SK-N-SH (cell line): ENCODE data around the gene AIRE. TPM values are rescaled to one million over a fixed set of nuclear protein-coding genes. Genes with fewer than 3 reads are reported as not detected.

Experiments
- CTCF ChIA-PET: fragments of 300-600, 350-600 bp; formaldehyde crosslinking; extraction: SDS; loops from one replicate; lab custom pipeline; 2021; lab: Yijun Ruan, JAX
- POLR2A ChIA-PET: fragments of 350-600 bp; sonication (Branson Sonifier 250); formaldehyde crosslinking; extraction: SDS; loops from one replicate; lab custom pipeline; 2020; ENCODE audit warnings: antibody characterized with exemption, inconsistent platforms; lab: Yijun Ruan, JAX
- DNase-seq: peaks from one replicate; pipeline ENCODE4 v3.0.0; 2012
- H2AFZ ChIP-seq: fragments of 200-600 bp; sonication (generic); 2 replicates; pipeline ENCODE4 v1.8.1; 2016; ENCODE audit warnings: antibody characterized with exemption, mild to moderate bottlenecking, low read depth
- H3F3A ChIP-seq: fragments of 200-600 bp; sonication (generic); replicated peaks from 2 replicates; pipeline ENCODE3; 2016; ENCODE audit warnings: antibody characterized with exemption, mild to moderate bottlenecking; ENCODE audit not compliant: insufficient read depth
- H3K27ac ChIP-seq, 2 experiments: fragments of 200-500 bp in 1 of 2; fragments of 200-600 bp in 1 of 2; sonication (Bioruptor generic) in 1 of 2; sonication (generic), shearing (Covaris generic) in 1 of 2; 2 replicates each; pipeline versions ENCODE4 v1.5.1 to v1.6.1; 2014 to 2016; ENCODE audit warnings: low read depth in 2 of 2, inconsistent platforms in 1 of 2, low read length in 1 of 2, mild to moderate bottlenecking in 1 of 2, mixed read lengths in 1 of 2
- H3K27me3 ChIP-seq: fragments of 200-600 bp; sonication (generic), shearing (Covaris generic); 2 replicates; pipeline ENCODE4 v1.6.1; 2016; ENCODE audit warnings: mixed run types; ENCODE audit not compliant: insufficient read depth
- H3K36me3 ChIP-seq, 2 experiments: fragments of 200-500 bp in 1 of 2; fragments of 200-600 bp in 1 of 2; sonication (Bioruptor generic) in 1 of 2; sonication (generic) in 1 of 2; replicated peaks in 1 of 2; 2 replicates each; pipeline versions ENCODE3 to v1.5.1; 2014 to 2016; ENCODE audit warnings: low read length in 1 of 2, mild to moderate bottlenecking in 1 of 2; ENCODE audit not compliant: insufficient read depth in 2 of 2, control insufficient read depth in 1 of 2
- H3K4me1 ChIP-seq, 2 experiments: fragments of 200-500 bp in 1 of 2; fragments of 200-600 bp in 1 of 2; sonication (Bioruptor generic) in 1 of 2; sonication (generic), shearing (Covaris generic) in 1 of 2; 2 replicates each; pipeline versions ENCODE4 v1.5.1 to v1.6.1; 2014 to 2016; ENCODE audit warnings: low read depth in 1 of 2, low read length in 1 of 2, mixed run types in 1 of 2; ENCODE audit not compliant: insufficient read depth in 2 of 2, control insufficient read depth in 1 of 2
- H3K4me2 ChIP-seq: fragments of 200-600 bp; sonication (generic), shearing (Covaris generic); 2 replicates; pipeline ENCODE4 v1.6.1; 2017; ENCODE audit warnings: mixed run types
- H3K4me3 ChIP-seq, 2 experiments: fragments of 200-500 bp in 1 of 2; fragments of 200-600 bp in 1 of 2; sonication (Bioruptor generic) in 1 of 2; sonication (generic), shearing (Covaris generic) in 1 of 2; 2 replicates each; pipeline versions ENCODE4 v1.5.1 to v1.8.1; 2014 to 2016; ENCODE audit warnings: low read depth in 2 of 2, inconsistent platforms in 1 of 2, low read length in 1 of 2, mild to moderate bottlenecking in 1 of 2, mixed read lengths in 1 of 2, moderate library complexity in 1 of 2
- H3K79me2 ChIP-seq: fragments of 200-600 bp; sonication (generic); 2 replicates; pipeline ENCODE4 v1.8.1; 2017; ENCODE audit warnings: mild to moderate bottlenecking; ENCODE audit not compliant: insufficient read depth
- H3K9ac ChIP-seq: fragments of 200-600 bp; sonication (generic); 2 replicates; pipeline ENCODE4 v1.6.1; 2017; ENCODE audit warnings: mixed run types
- H3K9me2 ChIP-seq: fragments of 200-600 bp; sonication (generic); 2 replicates; pipeline ENCODE4 v1.6.1; 2017; ENCODE audit warnings: mixed run types
- H3K9me3 ChIP-seq: fragments of 200-600 bp; sonication (generic); 2 replicates; pipeline ENCODE4 v1.6.1; 2017; ENCODE audit warnings: mixed run types, mild to moderate bottlenecking, moderate library complexity
- H4K20me1 ChIP-seq: fragments of 200-600 bp; sonication (generic); 2 replicates; pipeline ENCODE4 v1.6.1; 2017; ENCODE audit warnings: mild to moderate bottlenecking, mixed run types; ENCODE audit not compliant: insufficient read depth
- ELF1 ChIP-seq: IDR thresholded peaks from 2 replicates; pipeline ENCODE4 v1.4.0; 2012
- EP300 ChIP-seq, 2 experiments: IDR thresholded peaks; 2 replicates each; pipeline versions ENCODE4 v1.4.0 to v1.6.1; 2012; ENCODE audit warnings: borderline replicate concordance in 1 of 2, low read depth in 1 of 2, low read length in 1 of 2
- FOSL2 ChIP-seq: IDR thresholded peaks from 2 replicates; pipeline ENCODE4 v1.4.0; 2012; ENCODE audit warnings: low read depth, mild to moderate bottlenecking, moderate library complexity, borderline replicate concordance
- FOXJ3 ChIP-seq: sonication (generic); formaldehyde crosslinking; IDR thresholded peaks from 2 replicates; pipeline ENCODE4 v1.5.1; 2020; ENCODE audit warnings: mild to moderate bottlenecking, missing genetic modification reagents
- FOXM1 ChIP-seq: IDR thresholded peaks from 2 replicates; pipeline ENCODE4 v1.4.0; 2012; ENCODE audit warnings: low read depth, mild to moderate bottlenecking
- GABPA ChIP-seq: IDR thresholded peaks from 2 replicates; pipeline ENCODE4 v1.4.0; 2012; ENCODE audit warnings: low read depth, mild to moderate bottlenecking
- JUND ChIP-seq: IDR thresholded peaks from 2 replicates; pipeline ENCODE4 v1.4.0; 2012
- MAX ChIP-seq: IDR thresholded peaks from 2 replicates; pipeline ENCODE4 v1.4.0; 2012; ENCODE audit warnings: low read depth
- MEF2A ChIP-seq: IDR thresholded peaks from 2 replicates; pipeline ENCODE4 v1.4.0; 2012; ENCODE audit warnings: low read depth, borderline replicate concordance
- MXI1 ChIP-seq: IDR thresholded peaks from 2 replicates; pipeline ENCODE4 v1.6.1; 2012; ENCODE audit warnings: mild to moderate bottlenecking, low read depth, low read length, improper control_type of control experiment
- NRF1 ChIP-seq: IDR thresholded peaks from 2 replicates; pipeline ENCODE4 v1.6.1; 2012; ENCODE audit warnings: low read depth, mild to moderate bottlenecking, low read length
- RCOR1 ChIP-seq: fragments of 150-350 bp; IDR thresholded peaks from 2 replicates; pipeline ENCODE4 v1.6.1; 2017; ENCODE audit warnings: antibody characterized with exemption, low read length
- RXRA ChIP-seq: IDR thresholded peaks from 2 replicates; pipeline ENCODE4 v1.4.0; 2012; ENCODE audit warnings: low read depth, mild to moderate bottlenecking, borderline replicate concordance
- SMC3 ChIP-seq: IDR thresholded peaks from 2 replicates; pipeline ENCODE4 v1.6.1; 2012; ENCODE audit warnings: low read depth, low read length, improper control_type of control experiment
- TAF1 ChIP-seq: IDR thresholded peaks from 2 replicates; pipeline ENCODE4 v1.6.1; 2012; ENCODE audit warnings: low read depth, mild to moderate bottlenecking, low read length, moderate library complexity, borderline replicate concordance
- TCF12 ChIP-seq: IDR thresholded peaks from 2 replicates; pipeline ENCODE4 v1.4.0; 2012
- USF2 ChIP-seq: fragments of 150-350 bp; IDR thresholded peaks from 2 replicates; pipeline ENCODE4 v1.6.1; 2017; ENCODE audit warnings: antibody characterized with exemption, low read length, low read depth, borderline replicate concordance
- YY1 ChIP-seq: IDR thresholded peaks from 2 replicates; pipeline ENCODE4 v1.4.0; 2012; ENCODE audit warnings: low read depth, mild to moderate bottlenecking
- WGBS: methylation state at CpG from one replicate; pipeline ENCODE4 v1.1.6; 2017; ENCODE audit warnings: low lambda C conversion rate; 5-methylcytosine and 5-hydroxymethylcytosine counted together
- polyA plus RNA-seq, 3 experiments: library from polyadenylated mRNA; depleted of rRNA; stranded (reverse); fragments of >200 nt; gene quantifications; 2 replicates each; pipeline ENCODE4 v1.2.3, GENCODE V29; 2012
- TF ChIP-seq, protein P1 (sequence below): fragments of 150-350 bp; IDR thresholded peaks from 2 replicates; pipeline ENCODE4 v1.6.1; 2016; ENCODE audit warnings: mild to moderate bottlenecking, low read depth, low read length
- TF ChIP-seq, protein P2 (sequence below): fragments of 200-600 bp; sonication (generic); IDR thresholded peaks from 2 replicates; pipeline ENCODE4 v1.6.1; 2017; ENCODE audit warnings: antibody characterized with exemption, mild to moderate bottlenecking, moderate library complexity
- TF ChIP-seq, protein P3 (sequence below): IDR thresholded peaks from 2 replicates; pipeline ENCODE4 v1.4.0; 2012; ENCODE audit warnings: low read depth, borderline replicate concordance
- TF ChIP-seq, protein P4 (sequence below): IDR thresholded peaks from 2 replicates; pipeline ENCODE4 v1.4.0; 2012; ENCODE audit warnings: low read depth, borderline replicate concordance

AIRE gene
- polyA plus RNA-seq, 1 of the 3 experiments (the other 2 are of a cell fraction): not detected

GRCh38 chr21:44324854-44325107, 39.1 kb downstream of the AIRE start:
- Histone ChIP-seq H3K9me3 (no peaks in the 10 kb centered on the region), H3K27ac (no peak overlapping the region), H3K4me1 (peaks cover 0 to 11% of the 10 kb centered on the region in 2 experiments; a peak in 1 of 4 replicates), H3K36me3 (peaks cover 0 to 47% of the 10 kb centered on the region in 2 experiments), H3F3A (no peaks in the 10 kb centered on the region), H2AFZ (no peak overlapping the region), H3K4me3 (no peak overlapping the region), H3K79me2 (no peaks in the 10 kb centered on the region), H3K27me3 (no peaks in the 10 kb centered on the region), H3K4me2 (no peak overlapping the region), H4K20me1 (no peaks in the 10 kb centered on the region), H3K9me2 (no peaks in the 10 kb centered on the region), H3K9ac (no peak overlapping the region)
- TF ChIP-seq JUND: no peak
- TF ChIP-seq, protein P1, sequence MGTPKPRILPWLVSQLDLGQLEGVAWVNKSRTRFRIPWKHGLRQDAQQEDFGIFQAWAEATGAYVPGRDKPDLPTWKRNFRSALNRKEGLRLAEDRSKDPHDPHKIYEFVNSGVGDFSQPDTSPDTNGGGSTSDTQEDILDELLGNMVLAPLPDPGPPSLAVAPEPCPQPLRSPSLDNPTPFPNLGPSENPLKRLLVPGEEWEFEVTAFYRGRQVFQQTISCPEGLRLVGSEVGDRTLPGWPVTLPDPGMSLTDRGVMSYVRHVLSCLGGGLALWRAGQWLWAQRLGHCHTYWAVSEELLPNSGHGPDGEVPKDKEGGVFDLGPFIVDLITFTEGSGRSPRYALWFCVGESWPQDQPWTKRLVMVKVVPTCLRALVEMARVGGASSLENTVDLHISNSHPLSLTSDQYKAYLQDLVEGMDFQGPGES: no peak
- TF ChIP-seq RCOR1: no peak
- TF ChIP-seq GABPA: no peak
- no peak for TF ChIP-seq FOXM1
- TF ChIP-seq MEF2A: no peak
- TF ChIP-seq SMC3: no peak
- TF ChIP-seq TAF1: no peak
- no peak for TF ChIP-seq RXRA
- CTCF ChIA-PET: no interaction called here
- 100% methylated on average over 1 of the region's 11 CpGs for WGBS
- POLR2A ChIA-PET: no interaction called here
- no peak for DNase-seq

DNA sequence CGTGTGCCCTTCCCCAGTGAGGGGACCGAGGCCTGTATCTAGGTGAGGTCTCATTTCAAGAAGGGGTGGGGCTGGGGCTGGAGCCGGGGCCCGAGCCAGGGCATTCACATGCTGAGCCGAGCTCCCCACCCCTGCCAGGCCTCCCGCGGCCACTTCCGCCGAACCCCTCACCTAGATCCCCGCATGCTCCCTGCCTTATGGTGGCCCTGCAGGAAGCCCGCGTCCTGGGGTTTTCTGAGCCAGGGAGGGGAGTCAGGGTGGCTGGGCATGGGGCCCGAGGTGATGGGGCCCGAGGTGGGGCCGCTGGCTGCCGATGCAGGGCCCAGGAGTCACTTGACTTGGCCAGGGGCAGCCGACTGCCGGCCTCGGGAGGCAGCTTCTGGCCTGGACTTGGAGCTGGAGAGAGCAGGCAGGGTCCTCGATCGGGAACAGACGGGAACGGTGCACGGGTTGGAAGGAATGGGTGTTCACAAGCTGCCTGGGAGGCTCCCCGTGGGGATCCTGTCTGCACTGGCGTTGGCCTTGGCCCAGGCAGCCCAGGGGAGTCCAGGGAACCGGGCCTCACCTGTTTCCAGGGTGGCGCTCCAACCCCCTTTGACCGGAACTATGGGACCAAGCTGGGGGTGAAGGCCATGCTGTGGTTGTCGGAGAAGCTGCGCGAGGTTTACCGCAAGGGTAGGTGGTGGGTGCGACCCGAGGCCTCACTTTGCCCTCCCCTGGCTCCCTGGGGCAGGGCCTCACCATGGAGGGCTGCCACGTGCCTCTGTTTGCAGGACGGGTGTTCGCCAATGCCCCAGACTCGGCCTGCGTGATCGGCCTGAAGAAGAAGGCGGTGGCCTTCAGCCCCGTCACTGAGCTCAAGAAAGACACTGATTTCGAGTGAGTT, 40.0 kb downstream of the AIRE start:
- H3F3A ChIP-seq: no peaks in the 10 kb centered on the region
- no peaks in the 10 kb centered on the region for H3K27me3 ChIP-seq
- H3K9me3 ChIP-seq: no peaks in the 10 kb centered on the region
- no peak overlapping the region for H3K9ac ChIP-seq
- H3K36me3 ChIP-seq: peaks cover 0 to 44% of the 10 kb centered on the region in 2 experiments
- H2AFZ ChIP-seq: no peak overlapping the region
- no peaks in the 10 kb centered on the region for H4K20me1 ChIP-seq
- no peak overlapping the region for H3K27ac ChIP-seq
- H3K4me3 ChIP-seq: no peak overlapping the region
- peaks cover 0 to 11% of the 10 kb centered on the region in 2 experiments; a peak in 1 of 4 replicates for H3K4me1 ChIP-seq
- no peaks in the 10 kb centered on the region for H3K79me2 ChIP-seq
- WGBS: 96% methylated on average over 17 of the region's 44 CpGs
- no peak overlapping the region for H3K4me2 ChIP-seq
- DNase-seq: no peak
- ChIA-PET CTCF (interaction anchor here (1.1 to 1.6 kb wide), 2 partner anchors 22 to 28 kb away, joined by 3 to 6 read pairs; no protein-coding TSS in a partner anchor), POLR2A (no interaction called here)
- H3K9me2 ChIP-seq: no peaks in the 10 kb centered on the region
- TF ChIP-seq, protein P2, sequence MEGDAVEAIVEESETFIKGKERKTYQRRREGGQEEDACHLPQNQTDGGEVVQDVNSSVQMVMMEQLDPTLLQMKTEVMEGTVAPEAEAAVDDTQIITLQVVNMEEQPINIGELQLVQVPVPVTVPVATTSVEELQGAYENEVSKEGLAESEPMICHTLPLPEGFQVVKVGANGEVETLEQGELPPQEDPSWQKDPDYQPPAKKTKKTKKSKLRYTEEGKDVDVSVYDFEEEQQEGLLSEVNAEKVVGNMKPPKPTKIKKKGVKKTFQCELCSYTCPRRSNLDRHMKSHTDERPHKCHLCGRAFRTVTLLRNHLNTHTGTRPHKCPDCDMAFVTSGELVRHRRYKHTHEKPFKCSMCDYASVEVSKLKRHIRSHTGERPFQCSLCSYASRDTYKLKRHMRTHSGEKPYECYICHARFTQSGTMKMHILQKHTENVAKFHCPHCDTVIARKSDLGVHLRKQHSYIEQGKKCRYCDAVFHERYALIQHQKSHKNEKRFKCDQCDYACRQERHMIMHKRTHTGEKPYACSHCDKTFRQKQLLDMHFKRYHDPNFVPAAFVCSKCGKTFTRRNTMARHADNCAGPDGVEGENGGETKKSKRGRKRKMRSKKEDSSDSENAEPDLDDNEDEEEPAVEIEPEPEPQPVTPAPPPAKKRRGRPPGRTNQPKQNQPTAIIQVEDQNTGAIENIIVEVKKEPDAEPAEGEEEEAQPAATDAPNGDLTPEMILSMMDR: no peak
- TF ChIP-seq RXRA (no peak), MAX (no peak), FOXJ3 (CRISPR knock-in tag) (no peak), FOSL2 (no peak), EP300 (IDR thresholded peaks at IDR 0.05; ENCODE audit: borderline replicate concordance in 1 of 2, low read depth in 1 of 2, low read length in 1 of 2) (no peak), YY1 (no peak), MXI1 (no peak), NRF1 (no peak), USF2 (no peak), ELF1 (no peak), TCF12 (no peak), JUND (no peak)
- TF ChIP-seq, protein P3, sequence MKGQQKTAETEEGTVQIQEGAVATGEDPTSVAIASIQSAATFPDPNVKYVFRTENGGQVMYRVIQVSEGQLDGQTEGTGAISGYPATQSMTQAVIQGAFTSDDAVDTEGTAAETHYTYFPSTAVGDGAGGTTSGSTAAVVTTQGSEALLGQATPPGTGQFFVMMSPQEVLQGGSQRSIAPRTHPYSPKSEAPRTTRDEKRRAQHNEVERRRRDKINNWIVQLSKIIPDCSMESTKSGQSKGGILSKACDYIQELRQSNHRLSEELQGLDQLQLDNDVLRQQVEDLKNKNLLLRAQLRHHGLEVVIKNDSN: no peak
- TF ChIP-seq, protein P4, sequence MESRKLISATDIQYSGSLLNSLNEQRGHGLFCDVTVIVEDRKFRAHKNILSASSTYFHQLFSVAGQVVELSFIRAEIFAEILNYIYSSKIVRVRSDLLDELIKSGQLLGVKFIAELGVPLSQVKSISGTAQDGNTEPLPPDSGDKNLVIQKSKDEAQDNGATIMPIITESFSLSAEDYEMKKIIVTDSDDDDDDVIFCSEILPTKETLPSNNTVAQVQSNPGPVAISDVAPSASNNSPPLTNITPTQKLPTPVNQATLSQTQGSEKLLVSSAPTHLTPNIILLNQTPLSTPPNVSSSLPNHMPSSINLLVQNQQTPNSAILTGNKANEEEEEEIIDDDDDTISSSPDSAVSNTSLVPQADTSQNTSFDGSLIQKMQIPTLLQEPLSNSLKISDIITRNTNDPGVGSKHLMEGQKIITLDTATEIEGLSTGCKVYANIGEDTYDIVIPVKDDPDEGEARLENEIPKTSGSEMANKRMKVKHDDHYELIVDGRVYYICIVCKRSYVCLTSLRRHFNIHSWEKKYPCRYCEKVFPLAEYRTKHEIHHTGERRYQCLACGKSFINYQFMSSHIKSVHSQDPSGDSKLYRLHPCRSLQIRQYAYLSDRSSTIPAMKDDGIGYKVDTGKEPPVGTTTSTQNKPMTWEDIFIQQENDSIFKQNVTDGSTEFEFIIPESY: no peak
